Chondrocyte (in vitro differentiated cells): ENCODE results near the gene ANKRD53. TPM values are rescaled to one million over a fixed set of nuclear protein-coding genes. Genes with fewer than 3 reads are reported as not detected.

Experiments used
- DNase-seq: peaks from one replicate; pipeline ENCODE4 v3.0.0; 2021; ENCODE audit warnings: mixed read lengths, low spot score
- H3K27ac Mint-ChIP-seq: one replicate; pipeline ENCODE4 v1.8.0; 2021; ENCODE audit warnings: mild to moderate bottlenecking, moderate library complexity, mixed read lengths; ENCODE audit not compliant: unreplicated experiment
- H3K27me3 Mint-ChIP-seq: 2 replicates; pipeline ENCODE4 v1.8.0; 2021; ENCODE audit warnings: low read depth, mixed read lengths
- H3K36me3 Mint-ChIP-seq: 2 replicates; pipeline ENCODE4 v1.8.0; 2021; ENCODE audit warnings: low read depth, mixed read lengths
- H3K4me1 Mint-ChIP-seq: 2 replicates; pipeline ENCODE4 v1.8.0; 2021; ENCODE audit warnings: low read depth, mild to moderate bottlenecking, mixed read lengths
- H3K4me3 Mint-ChIP-seq: one replicate; pipeline ENCODE4 v1.8.0; 2021; ENCODE audit warnings: mild to moderate bottlenecking, moderate library complexity, mixed read lengths; ENCODE audit not compliant: unreplicated experiment
- H3K9me3 Mint-ChIP-seq: 2 replicates; pipeline ENCODE4 v1.8.0; 2021; ENCODE audit warnings: low read depth, mixed read lengths
- total RNA-seq: library from RNA; stranded (reverse); gene quantifications from 3 replicates; pipeline ENCODE4 v1.2.1, GENCODE V29; 2021
- TF ChIP-seq, protein P1 (sequence below): fragments of 200-600 bp; sonication (generic); IDR thresholded peaks from 2 replicates; pipeline ENCODE4 v1.5.0; 2021; ENCODE audit warnings: antibody characterized with exemption, mild to moderate bottlenecking, moderate library complexity

The ANKRD53 gene
- total RNA-seq, 1 donor from 2014 or later, result 1.8 TPM

DNA sequence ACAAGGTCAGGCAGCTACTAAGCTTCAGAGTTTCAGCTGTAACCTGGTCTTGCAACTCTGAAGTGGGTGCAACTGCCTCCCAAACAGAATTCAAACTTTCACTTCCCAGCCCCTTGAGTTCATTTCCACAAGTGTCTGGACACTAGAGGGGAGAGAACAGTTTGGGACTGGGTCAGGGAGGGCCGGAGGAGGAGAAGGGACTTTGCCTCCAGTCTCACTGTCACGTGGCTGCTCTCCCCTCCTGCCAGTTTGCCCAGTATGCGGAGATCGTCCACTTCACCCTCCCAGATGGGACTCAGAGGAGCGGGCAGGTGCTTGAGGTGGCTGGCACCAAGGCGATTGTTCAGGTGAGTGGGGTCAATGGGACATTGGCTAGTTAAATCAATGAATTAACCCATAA is 20.6 kb upstream of the ANKRD53 start:
- peaks cover 2% of the 10 kb centered on the region for H3K27me3 Mint-ChIP-seq
- TF ChIP-seq, protein P1, sequence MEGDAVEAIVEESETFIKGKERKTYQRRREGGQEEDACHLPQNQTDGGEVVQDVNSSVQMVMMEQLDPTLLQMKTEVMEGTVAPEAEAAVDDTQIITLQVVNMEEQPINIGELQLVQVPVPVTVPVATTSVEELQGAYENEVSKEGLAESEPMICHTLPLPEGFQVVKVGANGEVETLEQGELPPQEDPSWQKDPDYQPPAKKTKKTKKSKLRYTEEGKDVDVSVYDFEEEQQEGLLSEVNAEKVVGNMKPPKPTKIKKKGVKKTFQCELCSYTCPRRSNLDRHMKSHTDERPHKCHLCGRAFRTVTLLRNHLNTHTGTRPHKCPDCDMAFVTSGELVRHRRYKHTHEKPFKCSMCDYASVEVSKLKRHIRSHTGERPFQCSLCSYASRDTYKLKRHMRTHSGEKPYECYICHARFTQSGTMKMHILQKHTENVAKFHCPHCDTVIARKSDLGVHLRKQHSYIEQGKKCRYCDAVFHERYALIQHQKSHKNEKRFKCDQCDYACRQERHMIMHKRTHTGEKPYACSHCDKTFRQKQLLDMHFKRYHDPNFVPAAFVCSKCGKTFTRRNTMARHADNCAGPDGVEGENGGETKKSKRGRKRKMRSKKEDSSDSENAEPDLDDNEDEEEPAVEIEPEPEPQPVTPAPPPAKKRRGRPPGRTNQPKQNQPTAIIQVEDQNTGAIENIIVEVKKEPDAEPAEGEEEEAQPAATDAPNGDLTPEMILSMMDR, result no peak
- peaks cover 4% of the 10 kb centered on the region for H3K36me3 Mint-ChIP-seq
- DNase-seq, result no peak
- H3K9me3 Mint-ChIP-seq, result no peaks in the 10 kb centered on the region
- H3K27ac Mint-ChIP-seq, result no peak overlapping the region
- no peak overlapping the region for H3K4me3 Mint-ChIP-seq
- peaks cover 5% of the 10 kb centered on the region for H3K4me1 Mint-ChIP-seq

DNA sequence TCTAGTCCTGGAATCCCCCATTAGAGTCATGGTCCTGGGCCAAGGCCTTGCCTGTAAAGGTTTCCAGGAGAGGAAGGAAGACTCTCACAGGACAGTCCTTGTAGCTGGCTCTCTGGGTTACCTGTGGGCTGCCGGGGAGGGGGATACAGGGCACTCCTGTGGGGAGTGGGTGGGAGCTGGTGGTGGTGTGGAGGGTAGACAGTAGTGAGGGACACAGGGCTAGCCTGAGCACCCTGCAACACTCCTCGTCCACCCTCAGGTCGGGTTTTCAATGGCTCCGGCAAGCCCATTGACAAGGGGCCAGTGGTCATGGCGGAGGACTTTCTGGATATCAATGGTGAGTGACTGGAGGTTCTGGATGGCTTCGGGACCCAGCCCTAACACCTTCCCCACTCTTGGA is 19.7 kb upstream of the ANKRD53 start:
- Mint-ChIP-seq H3K36me3 (peaks cover 6% of the 10 kb centered on the region), H3K4me1 (peaks cover 5% of the 10 kb centered on the region), H3K27ac (no peak overlapping the region), H3K27me3 (no peaks in the 10 kb centered on the region), H3K9me3 (no peaks in the 10 kb centered on the region), H3K4me3 (no peak overlapping the region)
- no peak for DNase-seq
- TF ChIP-seq, protein P1, result no peak

DNA sequence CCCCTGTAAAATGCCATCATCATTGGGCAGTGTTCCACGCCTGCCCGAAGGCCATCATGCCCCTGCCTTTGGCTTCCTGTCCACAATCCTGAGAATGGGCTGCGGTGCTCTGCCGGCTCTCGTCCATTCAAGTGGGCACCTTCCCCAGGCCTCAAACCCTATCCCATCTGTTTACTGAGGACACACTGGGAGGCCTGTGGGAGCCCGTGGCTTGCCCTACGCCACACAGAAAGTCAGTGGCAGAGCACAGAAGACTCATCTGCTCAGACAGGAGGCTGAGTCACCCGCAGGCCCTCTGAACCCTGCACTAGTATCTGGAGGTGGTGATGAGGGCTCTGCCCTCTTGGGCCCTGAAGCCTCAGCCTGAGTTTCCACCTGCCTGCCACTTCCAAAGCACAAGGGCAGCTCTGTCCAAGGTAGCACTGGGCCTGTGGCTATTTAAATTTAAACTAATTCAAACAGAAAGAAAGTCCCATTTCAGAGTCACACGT is 19.1 kb upstream of the ANKRD53 start:
- Mint-ChIP-seq H3K4me3 (no peak overlapping the region), H3K36me3 (peaks cover 6% of the 10 kb centered on the region), H3K27me3 (no peaks in the 10 kb centered on the region), H3K27ac (no peak overlapping the region), H3K9me3 (no peaks in the 10 kb centered on the region), H3K4me1 (peaks cover 5% of the 10 kb centered on the region)
- DNase-seq, result no peak
- TF ChIP-seq, protein P1, result no peak

DNA sequence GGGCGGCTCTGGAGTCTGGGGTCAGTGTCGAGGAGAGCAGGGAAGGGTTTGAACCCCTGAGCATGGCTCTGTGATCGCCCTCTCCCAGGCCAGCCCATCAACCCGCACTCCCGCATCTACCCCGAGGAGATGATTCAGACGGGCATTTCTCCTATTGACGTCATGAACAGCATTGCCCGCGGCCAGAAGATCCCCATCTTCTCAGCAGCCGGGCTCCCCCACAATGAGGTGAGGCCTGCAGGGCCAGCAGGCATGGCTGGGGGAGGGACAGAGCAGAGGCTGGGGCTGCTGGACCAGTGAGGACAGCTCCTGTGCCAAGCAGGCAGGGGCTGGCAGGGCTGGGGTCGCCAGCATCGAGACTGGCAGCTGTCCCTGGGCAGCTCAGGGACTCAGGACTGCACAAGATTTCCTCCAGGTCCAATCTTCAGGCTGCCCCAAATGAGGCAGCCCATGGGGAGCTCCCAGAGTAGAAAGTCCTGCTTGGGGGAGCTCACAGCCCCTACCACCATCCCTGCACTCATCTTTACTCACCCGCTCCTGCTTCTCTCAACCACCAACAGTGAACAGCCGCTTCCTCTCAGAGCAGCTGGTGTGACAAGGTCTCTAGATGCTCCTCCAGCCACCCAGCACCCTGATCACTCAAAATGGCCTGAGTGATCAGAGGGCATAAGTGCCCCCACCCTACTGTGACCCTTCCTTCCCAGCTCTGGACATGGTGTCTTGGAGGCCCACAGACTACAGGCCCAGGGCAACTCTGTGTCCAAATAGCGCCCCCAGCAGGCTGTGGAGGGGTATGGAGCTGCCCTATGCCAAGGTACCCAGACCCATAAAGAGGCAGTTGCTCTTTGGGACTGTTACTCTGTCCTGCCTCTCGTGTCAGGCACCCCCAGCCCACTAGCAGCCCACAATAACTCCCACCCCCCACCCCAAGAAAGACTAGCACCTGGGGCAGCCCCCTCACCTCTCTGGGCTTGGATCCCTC is 18.3 kb upstream of the ANKRD53 start:
- no peak overlapping the region for H3K27ac Mint-ChIP-seq
- peaks cover 3% of the 10 kb centered on the region for H3K27me3 Mint-ChIP-seq
- H3K36me3 Mint-ChIP-seq, result peaks cover 8% of the 10 kb centered on the region
- peaks cover 9% of the 10 kb centered on the region for H3K4me1 Mint-ChIP-seq
- no peaks in the 10 kb centered on the region for H3K9me3 Mint-ChIP-seq
- TF ChIP-seq, protein P1, result peak; percentile 44
- no peak overlapping the region for H3K4me3 Mint-ChIP-seq
- DNase-seq, result no peak

DNA sequence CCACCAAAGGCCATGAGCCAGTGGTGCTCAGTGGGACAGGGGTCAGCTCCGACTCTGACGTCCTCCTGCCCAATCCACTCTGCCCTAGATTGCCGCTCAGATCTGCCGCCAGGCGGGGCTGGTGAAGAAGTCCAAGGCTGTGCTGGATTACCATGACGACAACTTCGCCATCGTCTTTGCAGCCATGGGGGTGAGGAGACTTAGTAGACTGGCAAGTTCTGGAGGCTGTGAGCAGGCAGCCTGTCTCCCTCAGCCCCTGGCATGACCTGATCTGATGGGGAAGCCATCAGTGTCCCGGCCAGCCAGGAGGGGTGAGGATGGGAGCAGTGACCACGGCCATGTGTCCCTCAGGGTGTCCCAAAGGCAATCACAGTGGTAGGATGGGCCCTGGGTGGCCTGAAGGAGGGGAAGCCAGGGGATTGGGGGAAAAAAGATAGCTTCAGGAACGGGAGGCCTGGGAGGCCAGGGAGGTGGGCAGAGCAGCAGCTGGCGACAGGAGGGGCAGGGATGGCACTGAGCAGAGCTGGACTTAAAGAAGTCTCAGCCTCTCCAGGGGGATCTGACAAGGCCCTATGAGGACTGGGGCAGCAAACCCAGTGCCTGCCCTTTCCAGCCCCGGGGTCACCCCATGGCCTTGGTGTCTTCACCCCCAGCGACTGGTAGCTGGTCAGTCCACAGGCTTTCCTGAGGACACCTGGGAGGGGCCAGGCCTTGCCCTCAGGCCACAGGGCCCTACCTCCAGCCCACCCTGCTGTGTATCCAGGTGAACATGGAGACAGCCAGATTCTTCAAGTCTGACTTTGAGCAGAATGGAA is 17.4 kb upstream of the ANKRD53 start:
- no peak overlapping the region for H3K27ac Mint-ChIP-seq
- peaks cover 8% of the 10 kb centered on the region for H3K36me3 Mint-ChIP-seq
- no peaks in the 10 kb centered on the region for H3K9me3 Mint-ChIP-seq
- no peak for DNase-seq
- peaks cover 6% of the 10 kb centered on the region for H3K4me1 Mint-ChIP-seq
- H3K4me3 Mint-ChIP-seq, result no peak overlapping the region
- peaks cover 3% of the 10 kb centered on the region for H3K27me3 Mint-ChIP-seq
- TF ChIP-seq, protein P1, result no peak
